H9 (cell line): ENCODE results near the gene GPR150. TPM values are rescaled to one million over a fixed set of nuclear protein-coding genes. Genes with fewer than 3 reads are reported as not detected.

Experiments used
- DNase-seq: peaks from one replicate; pipeline ENCODE4 v3.0.0-alpha.2; 2017
- H2AFZ ChIP-seq: one replicate; pipeline ENCODE4 v1.6.1; 2013; ENCODE audit warnings: mild to moderate bottlenecking, low read length, control low read depth, moderate library complexity
- H2AK5ac ChIP-seq: 2 replicates; pipeline ENCODE4 v1.6.1; 2013; ENCODE audit warnings: low read length, control low read depth, mixed read lengths; ENCODE audit not compliant: insufficient read length
- H2BK120ac ChIP-seq: one replicate; pipeline ENCODE4 v1.6.1; 2013; ENCODE audit warnings: low read depth, mild to moderate bottlenecking, low read length, control low read depth, inconsistent platforms; ENCODE audit not compliant: poor library complexity, severe bottlenecking
- H2BK12ac ChIP-seq: 2 replicates; pipeline ENCODE4 v1.6.1; 2013; ENCODE audit warnings: low read length, control low read depth, mixed read lengths, low read depth; ENCODE audit not compliant: insufficient read length
- H2BK15ac ChIP-seq: 2 replicates; pipeline ENCODE4 v1.6.1; 2013; ENCODE audit warnings: low read depth, low read length, control low read depth
- H2BK20ac ChIP-seq: one replicate; pipeline ENCODE4 v1.6.1; 2013; ENCODE audit warnings: low read depth, mild to moderate bottlenecking, low read length, control low read depth, inconsistent platforms; ENCODE audit not compliant: poor library complexity, severe bottlenecking
- H2BK5ac ChIP-seq: 2 replicates; pipeline ENCODE4 v1.6.1; 2013; ENCODE audit warnings: low read length, control low read depth, mixed read lengths; ENCODE audit not compliant: insufficient read length
- H3K14ac ChIP-seq: 2 replicates; pipeline ENCODE4 v1.6.1; 2013; ENCODE audit warnings: low read length, control low read depth; ENCODE audit not compliant: insufficient read depth
- H3K18ac ChIP-seq: 2 replicates; pipeline ENCODE4 v1.6.1; 2013; ENCODE audit warnings: low read depth, mild to moderate bottlenecking, mixed read lengths, low read length, control low read depth; ENCODE audit not compliant: insufficient read length
- H3K23ac ChIP-seq: 2 replicates; pipeline ENCODE4 v1.6.1; 2013; ENCODE audit warnings: low read length, control low read depth, mixed read lengths, low read depth; ENCODE audit not compliant: insufficient read length
- H3K23me2 ChIP-seq: 2 replicates; pipeline ENCODE4 v1.6.1; 2013; ENCODE audit warnings: low read depth, mild to moderate bottlenecking, mixed read lengths, low read length, control low read depth; ENCODE audit not compliant: insufficient read length, poor library complexity, severe bottlenecking
- H3K27ac ChIP-seq: 2 replicates; pipeline ENCODE4 v1.5.1; 2013; ENCODE audit warnings: low read length, control low read depth, mixed read lengths, low read depth; ENCODE audit not compliant: insufficient read length
- H3K27me3 ChIP-seq: 2 replicates; pipeline ENCODE4 v1.6.1; 2013; ENCODE audit warnings: low read length, control low read depth, inconsistent platforms; ENCODE audit not compliant: insufficient read depth
- H3K4ac ChIP-seq: 2 replicates; pipeline ENCODE4 v1.6.1; 2013; ENCODE audit warnings: low read depth, mild to moderate bottlenecking, control low read depth, inconsistent platforms, low read length, moderate library complexity
- H3K4me1 ChIP-seq: 2 replicates; pipeline ENCODE4 v1.6.1; 2013; ENCODE audit warnings: low read length, control low read depth, inconsistent platforms; ENCODE audit not compliant: insufficient read depth
- H3K4me2 ChIP-seq: 2 replicates; pipeline ENCODE4 v1.6.1; 2013; ENCODE audit warnings: low read length, control low read depth, mixed read lengths; ENCODE audit not compliant: insufficient read length, insufficient read depth
- H3K56ac ChIP-seq: 2 replicates; pipeline ENCODE4 v1.6.1; 2013; ENCODE audit warnings: low read depth, mild to moderate bottlenecking, mixed read lengths, low read length, control low read depth; ENCODE audit not compliant: insufficient read length
- H3K79me1 ChIP-seq: 2 replicates; pipeline ENCODE4 v1.6.1; 2013; ENCODE audit warnings: low read depth, mild to moderate bottlenecking, moderate library complexity, low read length, control low read depth, inconsistent platforms; ENCODE audit not compliant: insufficient read depth, poor library complexity, severe bottlenecking
- H3K79me2 ChIP-seq: 2 replicates; pipeline ENCODE4 v1.6.1; 2013; ENCODE audit warnings: low read length, control low read depth, inconsistent platforms; ENCODE audit not compliant: insufficient read depth
- H3K9ac ChIP-seq: 2 replicates; pipeline ENCODE4 v1.6.1; 2013; ENCODE audit warnings: low read length, control low read depth, mixed read lengths; ENCODE audit not compliant: insufficient read length; ENCODE audit errors: extremely low read depth
- H3K9me3 ChIP-seq: one replicate; pipeline ENCODE4 v1.6.1; 2013; ENCODE audit warnings: low read depth, low read length, inconsistent platforms; ENCODE audit not compliant: control insufficient read depth
- H3T11ph ChIP-seq: one replicate; pipeline ENCODE4 v1.6.1; 2013; ENCODE audit warnings: mild to moderate bottlenecking, low read length, control low read depth, inconsistent platforms
- H4K20me1 ChIP-seq: one replicate; pipeline ENCODE4 v1.6.1; 2013; ENCODE audit not compliant: control insufficient read depth, insufficient read length, insufficient read depth
- H4K5ac ChIP-seq: 2 replicates; pipeline ENCODE4 v1.6.1; 2013; ENCODE audit warnings: low read depth, mild to moderate bottlenecking, mixed read lengths, low read length, control low read depth; ENCODE audit not compliant: insufficient read length
- H4K8ac ChIP-seq: replicated peaks from 2 replicates; pipeline ENCODE4 v1.6.1; 2013; ENCODE audit warnings: low read length, control low read depth, mixed read lengths, low read depth; ENCODE audit not compliant: insufficient read length
- H4K91ac ChIP-seq: 2 replicates; pipeline ENCODE4 v1.6.1; 2013; ENCODE audit warnings: low read depth, mild to moderate bottlenecking, moderate library complexity, mixed read lengths, low read length, control low read depth; ENCODE audit not compliant: insufficient read length
- H3K27ac Mint-ChIP-seq, 3 experiments: 2 replicates in 2 of 3; 3 replicates in 1 of 3; pipeline ENCODE4 v1.8.0; 2020 to 2021; ENCODE audit warnings: mixed read lengths in 3 of 3, mild to moderate bottlenecking in 1 of 3, moderate library complexity in 1 of 3
- H3K27me3 Mint-ChIP-seq: 2 replicates; pipeline ENCODE4 v1.8.0; 2021; ENCODE audit warnings: low read depth, mild to moderate bottlenecking, moderate library complexity, mixed read lengths
- H3K36me3 Mint-ChIP-seq, 3 experiments: 2 replicates in 2 of 3; 3 replicates in 1 of 3; pipeline ENCODE4 v1.8.0; 2020 to 2021; ENCODE audit warnings: low read depth in 3 of 3, mixed read lengths in 3 of 3; ENCODE audit not compliant: insufficient read depth in 1 of 3
- H3K4me1 Mint-ChIP-seq, 2 experiments: 2 replicates each; pipeline ENCODE4 v1.8.0; 2020; ENCODE audit warnings: mixed read lengths in 2 of 2
- H3K4me3 Mint-ChIP-seq, 2 experiments: 2 replicates in 1 of 2; 3 replicates in 1 of 2; pipeline ENCODE4 v1.8.0; 2020 to 2021; ENCODE audit warnings: mild to moderate bottlenecking in 2 of 2, mixed read lengths in 2 of 2, moderate library complexity in 1 of 2
- H3K9me3 Mint-ChIP-seq, 2 experiments: 2 replicates in 1 of 2; 3 replicates in 1 of 2; pipeline ENCODE4 v1.8.0; 2020; ENCODE audit warnings: mild to moderate bottlenecking in 2 of 2, mixed read lengths in 2 of 2, moderate library complexity in 1 of 2
- CTCF ChIP-seq: fragments of 200-600 bp; sonication (generic); conservative IDR thresholded peaks from 3 replicates; pipeline ENCODE4 v1.8.0; 2021; ENCODE audit warnings: antibody characterized with exemption, mild to moderate bottlenecking
- WGBS: extraction: QIAGEN DNeasy Blood & Tissue Kit; methylation state at CpG from one replicate; pipeline ENCODE4 v1.1.7; 2013; ENCODE audit warnings: missing lambda C conversion rate, low lambda C conversion rate, mixed read lengths; ENCODE audit not compliant: insufficient read length; ENCODE audit errors: extremely low coverage; 5-methylcytosine and 5-hydroxymethylcytosine counted together
- total RNA-seq: library from RNA; stranded (reverse); gene quantifications from 2 replicates; pipeline ENCODE4 v1.2.1, GENCODE V29; 2021

The GPR150 gene
- total RNA-seq, 1 experiment from 2014 or later: not detected

- H3K36me3 Mint-ChIP-seq: no peaks in the 10 kb centered on the region
- H3K4me1 ChIP-seq: no peaks in the 10 kb centered on the region; the same call in 1 of the 2 replicates
- no peak overlapping the region for H3K27ac Mint-ChIP-seq
- no peaks in the 10 kb centered on the region for H3K9me3 Mint-ChIP-seq
- no peak overlapping the region for H2BK120ac ChIP-seq
- H2BK5ac ChIP-seq: no peak overlapping the region
- H2BK15ac ChIP-seq: no peak overlapping the region
- H4K20me1 ChIP-seq: no peaks in the 10 kb centered on the region
- H3K18ac ChIP-seq: no peak overlapping the region
- H3K14ac ChIP-seq: no peak overlapping the region
- H4K91ac ChIP-seq: no peak overlapping the region
- no peak overlapping the region for H3K4ac ChIP-seq
- no peaks in the 10 kb centered on the region for H3K23me2 ChIP-seq
- no peak overlapping the region for H4K5ac ChIP-seq
- no peaks in the 10 kb centered on the region for H3K79me2 ChIP-seq
- H3K27ac ChIP-seq: no peak overlapping the region
- no peak overlapping the region for H3K56ac ChIP-seq
- H3K79me1 ChIP-seq: no peaks in the 10 kb centered on the region
- no peak for TF ChIP-seq CTCF
- H2AFZ ChIP-seq: no peak overlapping the region
- no peaks in the 10 kb centered on the region for H3K27me3 ChIP-seq
- no peak overlapping the region for H2BK20ac ChIP-seq
- H3K4me3 Mint-ChIP-seq: no peak overlapping the region
- no peaks in the 10 kb centered on the region for H3K27me3 Mint-ChIP-seq
- H3K9me3 ChIP-seq: no peaks in the 10 kb centered on the region
- no peak overlapping the region for H3T11ph ChIP-seq
- no CpG with 5 or more reads among the region's 1 CpG for WGBS
- H3K4me1 Mint-ChIP-seq: peaks cover 7 to 9% of the 10 kb centered on the region in 2 experiments; a peak in 3 of 4 replicates
- no peak overlapping the region for H4K8ac ChIP-seq
- no peak overlapping the region for H3K23ac ChIP-seq
- no peak overlapping the region for H2BK12ac ChIP-seq
- H2AK5ac ChIP-seq: no peak overlapping the region
- no peak overlapping the region for H3K9ac ChIP-seq
- H3K4me2 ChIP-seq: no peak overlapping the region
- DNase-seq: no peak
Observed at GRCh38 chr5:95655575-95655974, 35.7 kb downstream of the GPR150 start.
